D721Med (cell line): ENCODE measurements around the gene DLK1.

ENCODE experiments used
- DNase-seq: peaks from one replicate; pipeline ENCODE4 v3.0.0; 2011; ENCODE audit warnings: low spot score; ENCODE audit not compliant: insufficient read length
- FAIRE-seq: peaks from 2 replicates; lab custom pipeline; 2011; peaks lifted over from hg19 to GRCh38; lab: Jason Lieb, UNC
- CTCF ChIP-seq: IDR thresholded peaks from 2 replicates; pipeline ENCODE4 v1.5.1; 2012; ENCODE audit warnings: mild to moderate bottlenecking, control low read depth; ENCODE audit not compliant: insufficient read depth; ENCODE audit errors: missing control alignments

DLK1 gene

GRCh38 chr14:100738704-100739131 lies 12.0 kb downstream of the DLK1 start:
- DNase-seq (no peak), FAIRE-seq (no peak)

GRCh38 chr14:100739306-100739705 lies 12.6 kb downstream of the DLK1 start:
- FAIRE-seq (no peak), DNase-seq (no peak)
- no peak for TF ChIP-seq CTCF

More at GRCh38 chr14:100738704-100739131, 12.0 kb downstream of the DLK1 start:
- TF ChIP-seq CTCF = no peak

- no peak for FAIRE-seq
- TF ChIP-seq CTCF = no peak
- DNase-seq = no peak
These were observed 13.6 kb downstream of the DLK1 start for GRCh38 chr14:100740196-100740825.

GRCh38 chr14:100740929-100741328 lies 14.2 kb downstream of the DLK1 start:
- no peak for TF ChIP-seq CTCF
- DNase-seq = no peak
- no peak for FAIRE-seq

GRCh38 chr14:100741966-100742365 lies 15.3 kb downstream of the DLK1 start:
- DNase-seq = no peak
- FAIRE-seq = no peak
- TF ChIP-seq CTCF = no peak

- no peak for DNase-seq
- no peak for FAIRE-seq
- no peak for TF ChIP-seq CTCF
These were observed 19.6 kb downstream of the DLK1 start for GRCh38 chr14:100746326-100746725.

GRCh38 chr14:100747021-100747586 lies 20.4 kb downstream of the DLK1 start:
- no peak for TF ChIP-seq CTCF
- DNase-seq (no peak), FAIRE-seq (no peak)
